GM18520 (cell line): ENCODE data around the gene THSD1.
"Not testable (repeated sequence)": the region's sequence is repeated elsewhere in the genome, so short reads cannot be mapped to it uniquely, and the experiment has no call there.

Source experiments
- ATAC-seq: cut with Tn5 transposase; IDR thresholded peaks from one replicate; pipeline ENCODE4 v1.9.1; 2021; ENCODE audit not compliant: unreplicated experiment

THSD1 gene

GRCh38 chr13:52408071-52408658, 2.2 kb upstream of the THSD1 start:
- not testable (repeated sequence) for ATAC-seq

DNA sequence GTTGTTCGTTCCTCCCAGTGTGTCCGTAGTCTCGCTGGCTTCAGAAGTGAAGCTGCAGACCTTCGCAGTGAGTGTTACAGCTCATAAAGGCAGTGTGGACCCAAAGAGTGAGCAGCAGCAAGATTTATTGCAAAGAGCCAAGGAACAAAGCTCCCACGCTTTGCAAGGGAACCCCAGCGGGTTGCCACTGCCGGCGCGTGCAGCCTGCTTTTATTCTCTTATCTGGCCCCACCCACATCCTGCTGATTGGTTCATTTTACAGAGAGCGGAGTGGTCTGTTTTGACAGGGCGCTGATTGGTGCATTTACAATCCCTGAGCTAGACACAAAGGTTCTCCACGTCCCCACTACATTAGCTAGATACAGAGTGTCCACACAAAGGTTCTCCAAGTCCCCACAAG, 1.5 kb upstream of the THSD1 start:
- ATAC-seq = not testable (repeated sequence)

DNA sequence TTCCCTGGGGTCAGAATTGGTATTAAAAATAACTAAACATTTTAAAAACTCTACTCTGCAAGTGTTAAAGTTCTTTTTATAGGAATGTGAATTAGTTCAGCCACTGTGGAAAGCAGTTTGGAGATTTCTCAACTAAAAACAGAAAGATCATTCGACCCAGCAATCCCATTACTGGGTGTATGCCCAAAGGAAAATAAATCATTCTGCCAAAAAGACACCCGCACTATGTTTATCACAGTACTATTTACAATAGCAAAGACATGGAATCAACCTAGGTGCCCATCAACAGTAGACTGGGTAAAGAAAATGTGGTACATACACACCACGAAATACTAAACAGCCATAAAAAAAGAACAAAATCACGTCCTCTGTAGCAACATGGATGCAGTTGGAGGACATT, 657 bp upstream of the THSD1 start:
- no peak for ATAC-seq

- ATAC-seq = no peak
Observed at GRCh38 chr13:52405369-52405766, 604 bp downstream of the THSD1 start.

GRCh38 chr13:52399708-52400107, 6.3 kb downstream of the THSD1 start:
- no peak for ATAC-seq

DNA sequence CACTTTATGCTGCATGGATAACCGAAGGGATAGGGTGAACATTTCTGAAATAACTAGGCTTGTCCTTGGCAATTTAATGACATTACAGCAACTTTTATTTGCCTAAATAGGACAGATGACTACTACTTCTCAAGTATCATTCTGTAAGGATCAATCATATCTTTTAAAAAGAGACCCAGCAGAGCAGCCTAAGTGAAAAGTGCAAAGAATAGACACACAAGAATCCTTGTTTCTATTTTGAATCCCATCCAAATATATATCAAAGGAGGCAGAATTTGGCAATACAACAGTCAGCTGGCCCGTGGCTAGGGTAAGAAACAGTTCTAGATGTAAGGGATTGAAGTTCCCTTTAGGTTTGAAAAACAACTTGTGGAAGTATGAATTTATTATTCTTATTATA, 6.9 kb downstream of the THSD1 start:
- no peak for ATAC-seq

- no peak for ATAC-seq
Observed at GRCh38 chr13:52395704-52396103, 10.3 kb downstream of the THSD1 start.

DNA sequence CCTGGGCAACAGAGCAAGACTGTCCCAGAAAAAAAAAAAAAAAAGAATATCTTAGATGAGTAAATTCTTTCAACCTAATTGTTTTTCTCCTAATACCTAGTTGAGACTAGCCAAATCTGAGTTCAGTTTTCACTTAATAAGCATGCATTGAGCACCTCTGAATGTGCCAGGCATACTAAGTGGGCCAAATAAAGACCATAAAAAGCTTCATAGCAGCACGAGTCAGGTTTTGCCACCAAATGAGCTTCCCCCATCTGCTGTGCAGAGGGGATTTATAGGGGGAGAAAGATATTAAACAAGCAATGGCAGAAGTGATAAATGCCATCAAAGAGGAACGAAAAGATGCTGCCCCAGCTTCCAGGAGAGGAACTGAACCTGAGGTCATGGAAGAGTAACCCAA, 11.4 kb downstream of the THSD1 start:
- ATAC-seq = no peak

DNA sequence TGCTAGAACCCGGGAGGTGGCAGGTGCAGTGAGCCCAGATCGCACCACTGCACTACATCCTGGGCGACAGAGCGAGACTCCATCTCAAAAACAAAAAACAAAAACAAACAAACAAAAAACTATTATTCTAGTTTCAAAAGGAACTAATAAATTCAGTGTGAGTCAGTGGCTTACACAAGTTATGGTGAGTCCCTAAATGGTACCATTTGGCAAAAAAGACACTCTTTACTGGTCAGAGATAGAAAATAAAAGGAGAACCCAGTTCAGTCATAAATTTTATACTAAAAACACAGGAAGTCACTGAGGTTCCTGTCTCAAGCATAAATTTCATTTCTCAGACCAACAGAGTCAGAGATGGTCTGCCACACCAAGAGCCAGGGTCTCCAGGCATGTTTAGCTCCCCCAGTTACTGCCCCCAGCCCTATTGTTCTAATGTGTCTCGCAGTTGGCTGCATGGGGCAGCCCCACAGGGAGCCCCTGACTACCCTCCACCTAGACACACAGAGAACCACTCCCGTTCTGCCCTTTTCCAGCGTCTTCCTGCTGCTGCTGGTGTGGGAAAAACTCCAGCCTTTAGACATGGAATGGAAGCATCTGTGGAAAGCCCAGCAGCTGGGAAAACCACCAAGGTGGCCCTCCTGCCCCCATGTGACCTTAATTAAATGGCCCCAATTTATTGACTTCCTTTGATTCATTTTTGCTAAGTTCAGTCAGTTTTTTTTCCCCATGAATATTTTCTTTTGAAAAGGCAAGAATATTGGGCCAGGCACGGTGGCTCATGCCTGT, 12.2 kb downstream of the THSD1 start:
- no peak for ATAC-seq

- ATAC-seq = no peak
Observed at GRCh38 chr13:52387721-52388120, 18.3 kb downstream of the THSD1 start.

GRCh38 chr13:52385870-52386269, 20.1 kb downstream of the THSD1 start:
- no peak for ATAC-seq

GRCh38 chr13:52383366-52383765, 22.6 kb downstream of the THSD1 start:
- ATAC-seq = no peak

- ATAC-seq = no peak
Observed at GRCh38 chr13:52378312-52378711, 27.7 kb downstream of the THSD1 start.

DNA sequence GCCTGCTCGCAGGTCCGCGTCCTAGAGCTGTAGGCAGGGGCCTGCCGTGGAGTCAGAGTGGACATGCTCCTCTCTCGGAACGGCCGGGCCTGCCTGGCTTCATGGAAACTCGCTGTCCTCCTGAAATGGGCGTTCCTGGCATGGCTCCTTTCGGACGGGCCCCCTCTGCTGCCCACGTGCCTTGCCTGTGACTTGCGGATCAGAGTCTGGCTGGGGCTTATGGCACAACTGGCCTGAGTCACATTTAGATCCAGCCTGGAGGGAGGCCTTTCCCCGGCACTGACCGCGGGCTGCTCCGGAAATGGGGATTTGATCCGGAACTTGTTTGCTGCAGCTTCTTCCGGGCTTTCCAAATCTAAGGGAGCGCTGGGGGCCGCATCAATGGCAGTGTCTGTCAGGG, 28.1 kb downstream of the THSD1 start:
- ATAC-seq = no peak

DNA sequence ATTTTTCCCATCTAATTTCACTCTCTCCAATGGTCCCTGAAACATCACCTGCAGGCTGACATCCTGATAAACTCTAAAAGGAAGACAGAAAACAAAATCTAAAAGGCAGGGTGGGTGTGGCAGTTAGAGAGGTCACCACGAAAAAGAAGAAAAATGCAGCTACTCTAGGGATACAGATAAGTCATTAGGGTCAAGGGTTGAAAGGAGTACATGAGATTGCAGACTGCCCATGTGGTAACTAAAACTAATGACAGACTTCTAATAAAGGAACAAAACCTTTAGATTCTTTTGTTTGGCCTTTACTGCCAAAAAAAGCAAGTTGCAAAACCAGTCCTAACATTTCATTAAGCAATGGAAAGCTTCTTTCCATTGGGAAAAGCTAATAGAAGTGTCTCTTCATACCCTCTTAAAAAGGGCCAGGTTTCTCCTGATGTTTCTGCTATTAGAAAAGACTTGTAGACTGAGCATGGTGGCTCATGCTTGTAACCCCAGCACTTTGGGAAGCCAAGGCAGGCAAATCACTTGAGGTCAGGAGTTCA, 31.0 kb downstream of the THSD1 start:
- ATAC-seq = no peak

DNA sequence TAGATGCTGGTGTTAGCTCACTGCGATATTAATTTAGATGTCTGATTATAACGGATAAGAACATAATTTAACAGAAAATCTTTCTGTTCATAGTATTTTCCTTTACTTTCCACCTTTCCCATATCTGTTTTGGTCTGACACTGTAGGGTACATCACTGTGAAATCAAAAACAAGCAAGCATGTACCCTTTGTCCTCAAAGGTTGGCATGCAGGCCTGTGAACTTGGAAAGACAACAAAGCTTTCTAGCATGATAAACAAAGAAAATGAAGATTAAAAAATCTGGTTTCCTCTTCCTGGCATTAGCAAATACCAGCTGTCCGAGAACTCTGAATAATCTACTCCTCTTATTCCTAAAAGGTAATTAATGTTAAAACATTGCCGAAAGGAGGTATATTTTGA, 31.6 kb downstream of the THSD1 start:
- ATAC-seq = no peak

DNA sequence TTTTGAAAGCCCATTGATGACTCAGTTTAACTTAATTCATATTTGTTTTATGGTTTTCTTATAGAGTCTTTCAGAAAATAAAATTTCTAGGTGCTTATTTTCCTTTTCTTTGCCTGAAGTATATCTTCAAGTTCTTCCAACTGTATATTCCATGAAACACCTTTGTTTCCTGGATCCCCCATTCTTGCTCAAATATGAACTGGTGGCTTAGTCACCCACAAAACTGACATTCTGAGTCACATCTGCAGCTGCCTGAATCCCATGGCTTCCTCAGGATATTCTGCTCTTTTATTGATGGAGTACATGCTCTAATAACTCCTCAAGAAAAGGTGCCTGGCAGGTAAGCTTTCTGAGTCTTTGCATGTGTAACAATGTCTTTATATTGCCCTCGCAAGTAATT, 32.7 kb downstream of the THSD1 start:
- not testable (repeated sequence) for ATAC-seq

- ATAC-seq = no peak
Observed at GRCh38 chr13:52371736-52372247, 34.2 kb downstream of the THSD1 start.

- no peak for ATAC-seq
Observed at GRCh38 chr13:52366291-52366690, 39.7 kb downstream of the THSD1 start.

DNA sequence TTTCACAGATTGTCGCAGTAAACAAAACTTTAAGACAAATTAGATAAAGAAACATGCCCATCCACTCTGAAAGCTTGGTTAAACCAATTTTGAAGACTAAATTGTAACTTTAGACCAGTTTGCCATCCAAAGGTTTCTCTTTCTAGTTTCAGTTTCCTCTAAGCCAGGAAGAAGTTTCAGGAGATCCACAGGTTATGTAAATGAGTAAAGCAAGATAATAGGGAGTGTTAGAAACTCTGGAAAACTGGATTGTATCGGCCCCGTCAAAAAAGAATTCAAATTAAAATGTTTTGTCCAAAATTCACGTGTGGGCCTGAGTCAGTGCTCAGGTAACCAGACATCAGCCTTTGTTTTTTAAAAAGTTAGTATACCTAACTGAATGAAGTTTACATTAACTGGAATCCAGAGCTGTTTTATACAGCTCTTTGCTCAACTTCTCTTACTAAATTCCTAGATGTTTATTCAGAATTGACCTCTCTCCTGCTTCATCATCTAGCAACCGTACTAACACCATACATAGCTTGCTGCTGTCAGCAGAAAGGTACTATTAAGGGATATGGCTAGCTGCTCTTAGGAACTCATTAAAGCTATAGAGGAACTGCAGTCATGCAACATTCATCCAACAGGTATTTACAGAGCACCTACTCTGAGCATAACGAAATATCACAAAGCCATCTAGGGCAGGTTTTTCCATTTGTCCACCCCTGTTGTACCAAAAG, 43.6 kb downstream of the THSD1 start:
- ATAC-seq = not testable (repeated sequence)

- no peak for ATAC-seq
Observed at GRCh38 chr13:52361225-52361624, 44.7 kb downstream of the THSD1 start.

DNA sequence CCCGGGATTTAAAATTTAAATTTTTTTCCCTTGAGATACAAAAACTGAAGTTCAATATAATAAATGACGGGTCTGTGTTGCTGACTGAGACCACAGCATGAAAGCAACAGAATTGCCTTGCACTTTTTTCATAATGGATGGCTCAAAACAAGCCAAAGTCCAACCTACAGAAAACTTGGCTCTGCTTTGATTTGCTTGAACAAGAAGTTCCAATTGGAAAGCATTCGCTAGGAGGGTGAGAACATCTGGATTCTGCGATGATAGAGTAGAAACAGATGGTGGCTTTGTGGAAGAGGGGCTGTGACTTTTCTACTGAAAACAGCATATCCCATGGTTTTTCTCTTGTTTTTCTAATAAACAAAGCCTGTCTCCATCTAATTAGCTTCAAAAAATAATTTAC, 46.4 kb downstream of the THSD1 start:
- no peak for ATAC-seq
